GM12891 (cell line): ENCODE data around the gene ITGBL1.

Experiments
- PAX5 ChIP-seq: IDR thresholded peaks from 2 replicates; pipeline ENCODE4 v1.6.1; 2011; ENCODE audit warnings: low read length, moderate library complexity, mild to moderate bottlenecking; ENCODE audit not compliant: insufficient read depth, severe bottlenecking
- POLR2A ChIP-seq: IDR thresholded peaks from 2 replicates; pipeline ENCODE4 v1.6.1; 2011; ENCODE audit warnings: low read depth, low read length, control low read depth
- TAF1 ChIP-seq: IDR thresholded peaks from 2 replicates; pipeline ENCODE4 v1.6.1; 2011; ENCODE audit warnings: low read depth, low read length, control low read depth

GRCh38 chr13:101648766-101649487, 196.5 kb downstream of the ITGBL1 start:
- TF ChIP-seq TAF1 (no peak), POLR2A (no peak), PAX5 (no peak)
